Raji (cell line): ENCODE measurements around the gene USP21.
A peak's percentile ranks its signal among the peaks of the same experiment; 100 is the strongest.

Experiments used
- POLR2A ChIP-seq: IDR thresholded peaks from 2 replicates; pipeline ENCODE4 v1.6.1; 2011; ENCODE audit warnings: low read depth, low read length, control low read depth; ENCODE audit not compliant: insufficient read depth

The USP21 gene

DNA sequence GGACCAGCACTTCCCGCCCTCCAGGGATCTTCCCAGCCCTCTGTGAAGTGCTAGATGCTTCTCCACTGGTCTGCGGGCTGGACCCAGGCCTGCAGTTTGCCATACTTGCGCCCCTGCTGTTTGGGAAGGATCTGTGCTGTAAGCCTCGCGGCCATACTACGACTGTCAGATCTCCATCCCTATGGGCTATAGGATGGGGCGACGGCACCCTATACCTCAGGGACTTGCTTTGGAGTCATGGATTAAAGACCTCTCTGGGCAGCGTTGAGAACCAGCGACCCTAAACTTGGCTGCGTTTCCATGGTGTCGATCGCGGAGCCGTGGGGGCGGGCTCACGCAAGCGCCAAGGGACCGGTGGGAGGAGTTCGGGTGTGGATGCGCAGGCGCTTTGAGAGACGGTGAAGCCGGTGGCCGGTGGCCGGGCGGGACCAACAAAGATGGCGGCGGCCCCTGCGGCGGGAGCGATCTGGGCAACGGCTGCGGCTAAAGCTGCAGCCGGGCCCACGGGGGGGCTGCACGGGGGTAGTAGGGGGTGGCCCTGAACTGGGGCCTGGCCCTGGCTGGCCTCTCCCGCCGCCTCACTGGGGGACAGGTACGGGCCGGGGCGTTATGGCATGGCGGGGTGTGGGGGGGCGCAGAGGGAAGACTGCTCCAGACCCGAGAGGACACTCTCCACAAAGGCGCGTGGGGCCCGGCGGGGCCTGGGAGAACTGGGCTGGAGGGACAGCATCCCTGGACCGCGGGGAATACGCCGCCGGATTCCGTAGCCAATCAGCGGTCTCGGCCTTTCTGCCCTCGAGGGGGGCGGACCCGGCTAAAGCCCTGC is at the start of gene USP21:
USP21 (plus strand) TSS at position 414 of the 826 bp plus-strand sequence. CDS start 1,141 bp downstream, outside the sequence.
- peak; percentile 69 for TF ChIP-seq POLR2A

GRCh38 chr1:161111117-161111516 is 48.2 kb upstream of the USP21 start:
- no peak for TF ChIP-seq POLR2A

GRCh38 chr1:161111527-161111926 is 47.8 kb upstream of the USP21 start:
- TF ChIP-seq POLR2A, result no peak

DNA sequence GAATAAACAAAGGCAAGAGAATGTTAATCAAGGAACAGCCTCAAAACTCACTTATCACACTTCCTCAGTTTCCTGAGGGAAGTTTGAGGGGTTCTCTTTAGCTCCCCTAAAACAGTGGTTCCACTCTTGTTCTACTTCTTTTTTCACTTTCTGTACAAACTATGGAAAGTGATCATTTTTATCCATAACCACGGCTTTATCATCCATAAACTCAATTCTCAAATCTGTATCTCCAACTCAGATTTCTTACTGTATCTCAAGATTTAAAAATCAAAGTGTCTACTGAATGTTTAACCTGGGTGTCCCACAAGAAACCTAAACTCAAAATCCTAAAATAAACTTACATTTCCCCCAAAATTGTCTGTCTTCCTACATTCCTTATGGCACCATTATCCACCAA is 45.4 kb upstream of the USP21 start:
- TF ChIP-seq POLR2A, result no peak

GRCh38 chr1:161114556-161114955 is 44.7 kb upstream of the USP21 start:
- no peak for TF ChIP-seq POLR2A

DNA sequence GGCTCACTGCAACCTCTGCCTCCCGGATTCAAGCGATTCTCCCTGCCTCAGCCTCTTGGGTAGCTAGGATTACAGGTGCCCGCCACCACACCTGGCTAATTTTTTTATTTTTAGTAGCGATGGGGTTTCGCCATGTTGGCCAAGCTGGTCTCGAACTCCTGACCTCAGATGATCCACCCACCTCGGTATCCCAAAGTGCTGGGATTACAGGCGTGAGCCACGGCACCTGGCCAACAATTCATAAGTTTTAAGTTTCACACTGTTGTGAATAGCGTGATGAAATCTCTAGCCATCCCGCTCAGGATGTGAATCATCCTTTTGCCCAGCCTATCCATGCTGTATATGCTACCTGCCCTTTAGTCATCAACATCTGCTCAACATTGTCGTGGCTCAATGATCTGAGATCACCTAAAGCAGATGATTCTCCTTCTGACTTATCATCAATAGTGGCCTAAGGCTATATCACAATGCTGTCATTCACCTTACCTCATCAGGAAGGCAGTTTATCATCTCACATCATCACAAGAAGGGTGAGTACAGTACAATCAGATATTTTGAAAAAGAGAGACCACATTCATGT is 44.1 kb upstream of the USP21 start:
- no peak for TF ChIP-seq POLR2A

- peak; percentile 95 for TF ChIP-seq POLR2A
These were observed 41.3 kb upstream of the USP21 start, which contains the start of the genes NIT1 and PFDN2 for GRCh38 chr1:161117759-161118581. TSS of gene NIT1 (plus strand) at chr1:161118105. CDS start at chr1:161118177, 72 bp downstream. TSS of gene PFDN2 (minus strand) at chr1:161118037. CDS start at chr1:161118026, 11 bp downstream.

DNA sequence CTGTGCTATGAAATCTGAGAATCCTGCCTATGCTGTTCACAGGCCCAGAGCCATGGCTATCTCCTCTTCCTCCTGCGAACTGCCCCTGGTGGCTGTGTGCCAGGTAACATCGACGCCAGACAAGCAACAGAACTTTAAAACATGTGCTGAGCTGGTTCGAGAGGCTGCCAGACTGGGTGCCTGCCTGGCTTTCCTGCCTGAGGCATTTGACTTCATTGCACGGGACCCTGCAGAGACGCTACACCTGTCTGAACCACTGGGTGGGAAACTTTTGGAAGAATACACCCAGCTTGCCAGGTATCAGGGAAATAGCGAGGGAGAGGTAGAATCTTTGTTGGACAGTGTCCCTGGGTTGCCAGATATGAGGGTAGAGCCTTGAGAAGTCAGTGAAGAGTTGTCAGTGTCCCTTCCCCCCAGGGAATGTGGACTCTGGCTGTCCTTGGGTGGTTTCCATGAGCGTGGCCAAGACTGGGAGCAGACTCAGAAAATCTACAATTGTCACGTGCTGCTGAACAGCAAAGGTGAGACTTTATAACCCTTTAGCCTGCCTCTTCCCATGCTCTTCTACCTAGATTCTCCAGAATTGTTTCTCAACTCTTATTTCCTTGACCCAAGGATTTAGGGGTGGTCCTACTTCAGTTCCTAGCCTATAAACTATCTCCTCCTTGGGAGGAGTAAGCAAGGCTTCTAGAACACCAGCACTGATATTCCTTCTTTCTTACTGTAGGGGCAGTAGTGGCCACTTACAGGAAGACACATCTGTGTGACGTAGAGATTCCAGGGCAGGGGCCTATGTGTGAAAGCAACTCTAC is 40.0 kb upstream of the USP21 start:
- no peak for TF ChIP-seq POLR2A

- no peak for TF ChIP-seq POLR2A
These were observed 38.2 kb upstream of the USP21 start for GRCh38 chr1:161121042-161121650.

DNA sequence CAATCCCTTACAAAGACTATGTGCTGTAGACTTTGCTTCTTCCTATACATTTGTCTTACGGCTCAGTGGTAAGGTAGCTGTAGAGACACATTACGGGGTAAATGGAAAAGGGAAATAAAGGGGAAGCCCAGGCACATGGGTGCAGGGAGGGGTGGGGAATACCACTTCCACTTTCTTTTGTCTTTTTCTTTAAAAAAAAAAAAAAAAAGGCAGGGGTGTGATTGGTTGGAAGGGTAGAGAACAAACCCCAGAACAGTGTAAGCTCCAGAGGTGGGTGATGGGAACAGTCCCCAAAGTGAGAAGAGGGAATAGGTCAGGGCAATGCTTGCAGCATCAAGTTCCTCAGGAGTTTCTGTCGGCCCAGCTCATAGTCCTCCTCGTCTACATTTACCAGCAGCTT is 37.5 kb upstream of the USP21 start:
- TF ChIP-seq POLR2A, result no peak

GRCh38 chr1:161122967-161123366 is 36.3 kb upstream of the USP21 start:
- TF ChIP-seq POLR2A, result no peak

GRCh38 chr1:161127649-161128048 is 31.7 kb upstream of the USP21 start:
- TF ChIP-seq POLR2A, result no peak

- no peak for TF ChIP-seq POLR2A
These were observed 30.5 kb upstream of the USP21 start for GRCh38 chr1:161128591-161129420.
